H9 (cell line): ENCODE results near the gene BHLHE23. TPM values are rescaled to one million over a fixed set of nuclear protein-coding genes. Genes with fewer than 3 reads are reported as not detected.

Experiments used
- DNase-seq: peaks from one replicate; pipeline ENCODE4 v3.0.0-alpha.2; 2017
- H2AFZ ChIP-seq: one replicate; pipeline ENCODE4 v1.6.1; 2013; ENCODE audit warnings: mild to moderate bottlenecking, low read length, control low read depth, moderate library complexity
- H2AK5ac ChIP-seq: 2 replicates; pipeline ENCODE4 v1.6.1; 2013; ENCODE audit warnings: low read length, control low read depth, mixed read lengths; ENCODE audit not compliant: insufficient read length
- H2BK120ac ChIP-seq: one replicate; pipeline ENCODE4 v1.6.1; 2013; ENCODE audit warnings: low read depth, mild to moderate bottlenecking, low read length, control low read depth, inconsistent platforms; ENCODE audit not compliant: poor library complexity, severe bottlenecking
- H2BK12ac ChIP-seq: 2 replicates; pipeline ENCODE4 v1.6.1; 2013; ENCODE audit warnings: low read length, control low read depth, mixed read lengths, low read depth; ENCODE audit not compliant: insufficient read length
- H2BK15ac ChIP-seq: 2 replicates; pipeline ENCODE4 v1.6.1; 2013; ENCODE audit warnings: low read depth, low read length, control low read depth
- H2BK20ac ChIP-seq: one replicate; pipeline ENCODE4 v1.6.1; 2013; ENCODE audit warnings: low read depth, mild to moderate bottlenecking, low read length, control low read depth, inconsistent platforms; ENCODE audit not compliant: poor library complexity, severe bottlenecking
- H2BK5ac ChIP-seq: 2 replicates; pipeline ENCODE4 v1.6.1; 2013; ENCODE audit warnings: low read length, control low read depth, mixed read lengths; ENCODE audit not compliant: insufficient read length
- H3K14ac ChIP-seq: 2 replicates; pipeline ENCODE4 v1.6.1; 2013; ENCODE audit warnings: low read length, control low read depth; ENCODE audit not compliant: insufficient read depth
- H3K18ac ChIP-seq: 2 replicates; pipeline ENCODE4 v1.6.1; 2013; ENCODE audit warnings: low read depth, mild to moderate bottlenecking, mixed read lengths, low read length, control low read depth; ENCODE audit not compliant: insufficient read length
- H3K23ac ChIP-seq: 2 replicates; pipeline ENCODE4 v1.6.1; 2013; ENCODE audit warnings: low read length, control low read depth, mixed read lengths, low read depth; ENCODE audit not compliant: insufficient read length
- H3K23me2 ChIP-seq: 2 replicates; pipeline ENCODE4 v1.6.1; 2013; ENCODE audit warnings: low read depth, mild to moderate bottlenecking, mixed read lengths, low read length, control low read depth; ENCODE audit not compliant: insufficient read length, poor library complexity, severe bottlenecking
- H3K27ac ChIP-seq: 2 replicates; pipeline ENCODE4 v1.5.1; 2013; ENCODE audit warnings: low read length, control low read depth, mixed read lengths, low read depth; ENCODE audit not compliant: insufficient read length
- H3K27me3 ChIP-seq: 2 replicates; pipeline ENCODE4 v1.6.1; 2013; ENCODE audit warnings: low read length, control low read depth, inconsistent platforms; ENCODE audit not compliant: insufficient read depth
- H3K4ac ChIP-seq: 2 replicates; pipeline ENCODE4 v1.6.1; 2013; ENCODE audit warnings: low read depth, mild to moderate bottlenecking, control low read depth, inconsistent platforms, low read length, moderate library complexity
- H3K4me1 ChIP-seq: 2 replicates; pipeline ENCODE4 v1.6.1; 2013; ENCODE audit warnings: low read length, control low read depth, inconsistent platforms; ENCODE audit not compliant: insufficient read depth
- H3K4me2 ChIP-seq: 2 replicates; pipeline ENCODE4 v1.6.1; 2013; ENCODE audit warnings: low read length, control low read depth, mixed read lengths; ENCODE audit not compliant: insufficient read length, insufficient read depth
- H3K56ac ChIP-seq: 2 replicates; pipeline ENCODE4 v1.6.1; 2013; ENCODE audit warnings: low read depth, mild to moderate bottlenecking, mixed read lengths, low read length, control low read depth; ENCODE audit not compliant: insufficient read length
- H3K79me1 ChIP-seq: 2 replicates; pipeline ENCODE4 v1.6.1; 2013; ENCODE audit warnings: low read depth, mild to moderate bottlenecking, moderate library complexity, low read length, control low read depth, inconsistent platforms; ENCODE audit not compliant: insufficient read depth, poor library complexity, severe bottlenecking
- H3K79me2 ChIP-seq: 2 replicates; pipeline ENCODE4 v1.6.1; 2013; ENCODE audit warnings: low read length, control low read depth, inconsistent platforms; ENCODE audit not compliant: insufficient read depth
- H3K9ac ChIP-seq: 2 replicates; pipeline ENCODE4 v1.6.1; 2013; ENCODE audit warnings: low read length, control low read depth, mixed read lengths; ENCODE audit not compliant: insufficient read length; ENCODE audit errors: extremely low read depth
- H3K9me3 ChIP-seq: one replicate; pipeline ENCODE4 v1.6.1; 2013; ENCODE audit warnings: low read depth, low read length, inconsistent platforms; ENCODE audit not compliant: control insufficient read depth
- H3T11ph ChIP-seq: one replicate; pipeline ENCODE4 v1.6.1; 2013; ENCODE audit warnings: mild to moderate bottlenecking, low read length, control low read depth, inconsistent platforms
- H4K20me1 ChIP-seq: one replicate; pipeline ENCODE4 v1.6.1; 2013; ENCODE audit not compliant: control insufficient read depth, insufficient read length, insufficient read depth
- H4K5ac ChIP-seq: 2 replicates; pipeline ENCODE4 v1.6.1; 2013; ENCODE audit warnings: low read depth, mild to moderate bottlenecking, mixed read lengths, low read length, control low read depth; ENCODE audit not compliant: insufficient read length
- H4K8ac ChIP-seq: replicated peaks from 2 replicates; pipeline ENCODE4 v1.6.1; 2013; ENCODE audit warnings: low read length, control low read depth, mixed read lengths, low read depth; ENCODE audit not compliant: insufficient read length
- H4K91ac ChIP-seq: 2 replicates; pipeline ENCODE4 v1.6.1; 2013; ENCODE audit warnings: low read depth, mild to moderate bottlenecking, moderate library complexity, mixed read lengths, low read length, control low read depth; ENCODE audit not compliant: insufficient read length
- H3K27ac Mint-ChIP-seq, 3 experiments: 2 replicates in 2 of 3; 3 replicates in 1 of 3; pipeline ENCODE4 v1.8.0; 2020 to 2021; ENCODE audit warnings: mixed read lengths in 3 of 3, mild to moderate bottlenecking in 1 of 3, moderate library complexity in 1 of 3
- H3K27me3 Mint-ChIP-seq: 2 replicates; pipeline ENCODE4 v1.8.0; 2021; ENCODE audit warnings: low read depth, mild to moderate bottlenecking, moderate library complexity, mixed read lengths
- H3K36me3 Mint-ChIP-seq, 3 experiments: 2 replicates in 2 of 3; 3 replicates in 1 of 3; pipeline ENCODE4 v1.8.0; 2020 to 2021; ENCODE audit warnings: low read depth in 3 of 3, mixed read lengths in 3 of 3; ENCODE audit not compliant: insufficient read depth in 1 of 3
- H3K4me1 Mint-ChIP-seq, 2 experiments: 2 replicates each; pipeline ENCODE4 v1.8.0; 2020; ENCODE audit warnings: mixed read lengths in 2 of 2
- H3K4me3 Mint-ChIP-seq, 2 experiments: 2 replicates in 1 of 2; 3 replicates in 1 of 2; pipeline ENCODE4 v1.8.0; 2020 to 2021; ENCODE audit warnings: mild to moderate bottlenecking in 2 of 2, mixed read lengths in 2 of 2, moderate library complexity in 1 of 2
- H3K9me3 Mint-ChIP-seq, 2 experiments: 2 replicates in 1 of 2; 3 replicates in 1 of 2; pipeline ENCODE4 v1.8.0; 2020; ENCODE audit warnings: mild to moderate bottlenecking in 2 of 2, mixed read lengths in 2 of 2, moderate library complexity in 1 of 2
- CTCF ChIP-seq: fragments of 200-600 bp; sonication (generic); conservative IDR thresholded peaks from 3 replicates; pipeline ENCODE4 v1.8.0; 2021; ENCODE audit warnings: antibody characterized with exemption, mild to moderate bottlenecking
- WGBS: extraction: QIAGEN DNeasy Blood & Tissue Kit; methylation state at CpG from one replicate; pipeline ENCODE4 v1.1.7; 2013; ENCODE audit warnings: missing lambda C conversion rate, low lambda C conversion rate, mixed read lengths; ENCODE audit not compliant: insufficient read length; ENCODE audit errors: extremely low coverage; 5-methylcytosine and 5-hydroxymethylcytosine counted together
- total RNA-seq: library from RNA; stranded (reverse); gene quantifications from 2 replicates; pipeline ENCODE4 v1.2.1, GENCODE V29; 2021

The BHLHE23 gene
- total RNA-seq, 1 experiment from 2014 or later = 0.35 TPM

- DNase-seq = no peak
- no peaks in the 10 kb centered on the region for H3K27me3 ChIP-seq
- no peaks in the 10 kb centered on the region for H3K9me3 Mint-ChIP-seq
These were observed 25.4 kb upstream of the BHLHE23 start for GRCh38 chr20:63032026-63032800.

More at GRCh38 chr20:63032026-63032800, 25.4 kb upstream of the BHLHE23 start:
- Histone ChIP-seq H2BK15ac (no peak overlapping the region), H3K23me2 (peaks cover 4% of the 10 kb centered on the region), H3K4me1 (peaks cover 3% of the 10 kb centered on the region; the same call in 1 of the 2 replicates), H4K91ac (peak overlapping the region; percentile 17), H4K5ac (no peak overlapping the region), H3K4me2 (no peak overlapping the region), H3K56ac (no peak overlapping the region), H3T11ph (no peak overlapping the region), H2BK120ac (no peak overlapping the region), H2AFZ (no peak overlapping the region), H2BK20ac (no peak overlapping the region), H4K20me1 (no peaks in the 10 kb centered on the region), H3K27ac (no peak overlapping the region), H3K4ac (no peak overlapping the region), H4K8ac (no peak overlapping the region), H3K79me1 (no peaks in the 10 kb centered on the region), H3K18ac (no peak overlapping the region), H3K9me3 (no peaks in the 10 kb centered on the region), H3K23ac (no peak overlapping the region), H3K9ac (no peak overlapping the region), H3K14ac (peak overlapping the region; percentile 62; the same call in 1 of the 2 replicates), H3K79me2 (no peaks in the 10 kb centered on the region), H2BK5ac (no peak overlapping the region), H2BK12ac (no peak overlapping the region), H2AK5ac (no peak overlapping the region)
- Mint-ChIP-seq H3K4me1 (peaks cover 44 to 69% of the 10 kb centered on the region in 2 experiments), H3K36me3 (no peaks in the 10 kb centered on the region), H3K27me3 (peaks cover 33% of the 10 kb centered on the region), H3K4me3 (peak overlapping the region; percentile 14 to 46; a peak in 2 of 5 replicates), H3K27ac (peak overlapping the region in 1 of 3 experiments; percentile 55; a peak in 1 of 7 replicates)
- no peak for TF ChIP-seq CTCF
- WGBS = no CpG with 5 or more reads among the region's 22 CpGs
